Measurements from ENCODE around the gene ARHGAP32.
"Not testable (repeated sequence)": the region's sequence is repeated elsewhere in the genome, so short reads cannot be mapped to it uniquely, and the experiment has no call there.

Gene ARHGAP32

GRCh38 chr11:128929991-128930390, 262.1 kb downstream of the ARHGAP32 start:
- no peak for DNase-seq (ENCODE audit: low read depth)

GRCh38 chr11:128929468-128929867, 262.7 kb downstream of the ARHGAP32 start:
- no peak for DNase-seq (ENCODE audit: low read depth)

- DNase-seq (ENCODE audit: low read depth), result no peak
Measured at GRCh38 chr11:128928400-128928799, 263.7 kb downstream of the ARHGAP32 start.

GRCh38 chr11:128927683-128928336, 264.3 kb downstream of the ARHGAP32 start:
- no peak for DNase-seq (ENCODE audit: low read depth)

- no peak for DNase-seq (ENCODE audit: low read depth)
Measured at GRCh38 chr11:128927108-128927461, 265.0 kb downstream of the ARHGAP32 start.

- no peak for DNase-seq (ENCODE audit: low read depth)
Measured at GRCh38 chr11:128926437-128927107, 265.6 kb downstream of the ARHGAP32 start.

GRCh38 chr11:128926000-128926399, 266.1 kb downstream of the ARHGAP32 start:
- no peak for DNase-seq (ENCODE audit: low read depth)

- no peak for DNase-seq (ENCODE audit: low read depth)
Measured at GRCh38 chr11:128925250-128925600, 266.9 kb downstream of the ARHGAP32 start.

- no peak for DNase-seq (ENCODE audit: low read depth)
Measured at GRCh38 chr11:128924510-128925249, 267.4 kb downstream of the ARHGAP32 start.

- DNase-seq (ENCODE audit: low read depth), result no peak
Measured at GRCh38 chr11:128924104-128924503, 268.0 kb downstream of the ARHGAP32 start.

GRCh38 chr11:128921793-128922192, 270.3 kb downstream of the ARHGAP32 start:
- no peak for DNase-seq (ENCODE audit: low read depth)

- DNase-seq (ENCODE audit: low read depth), result no peak
Measured at GRCh38 chr11:128920666-128921065, 271.5 kb downstream of the ARHGAP32 start.

- not testable (repeated sequence) for DNase-seq (ENCODE audit: low read depth)
Measured at GRCh38 chr11:128919635-128920034, 272.5 kb downstream of the ARHGAP32 start.

GRCh38 chr11:128919216-128919615, 272.9 kb downstream of the ARHGAP32 start:
- DNase-seq (ENCODE audit: low read depth), result no peak

GRCh38 chr11:128917144-128917724, 274.9 kb downstream of the ARHGAP32 start:
- DNase-seq (ENCODE audit: low read depth), result no peak

GRCh38 chr11:128916681-128917080, 275.4 kb downstream of the ARHGAP32 start:
- no peak for DNase-seq (ENCODE audit: low read depth)

GRCh38 chr11:128916037-128916572, 276.0 kb downstream of the ARHGAP32 start:
- DNase-seq (ENCODE audit: low read depth), result no peak

- no peak for DNase-seq (ENCODE audit: low read depth)
Measured at GRCh38 chr11:128915149-128915521, 277.0 kb downstream of the ARHGAP32 start.

Data from stimulated activated CD8-positive, alpha-beta memory T cell treated with anti-CD3 and anti-CD28 coated beads, Interleukin-4, amount 100 ng/mL, for 24 hours (primary cell).